ENCODE results near the gene ECSCR. TPM values are rescaled to one million over a fixed set of nuclear protein-coding genes. Genes with fewer than 3 reads are reported as not detected.

ECSCR gene
- total and polyA plus RNA-seq, 3 donors from 2014 or later = 1.8 to 13.9 (median 2.4) TPM

GRCh38 chr5:139404484-139404840, 58.1 kb downstream of the ECSCR start:
- WGBS, 2 donors = 33 to 39% methylated on average over 5 of the region's 5 CpGs
- no peaks in the 10 kb centered on the region for H3K4me1 ChIP-seq
- H3K27ac ChIP-seq = peak overlapping the region; percentile 92 to 97
- H3K9me3 ChIP-seq = no peaks in the 10 kb centered on the region
- intact Hi-C loops (cut with DNase I; ENCODE audit: low total_unique reads) = no loop called here
- DNase-seq = no peak
- H3K36me3 ChIP-seq (ENCODE audit: low read depth, missing control alignments) = no peaks in the 10 kb centered on the region
- H3K27me3 ChIP-seq = no peaks in the 10 kb centered on the region
- peak overlapping the region; percentile 57 to 65 for H3K4me3 ChIP-seq
- no peak for TF ChIP-seq CTCF (IDR thresholded peaks at IDR 0.05)
- TF ChIP-seq POLR2A (IDR thresholded peaks at IDR 0.05) = no peak

- 1 to 3% methylated on average over 15 to 41 of the region's 41 CpGs for WGBS, 2 donors
- peak within 1 kb of the TSS; percentile 92 to 97 for H3K27ac ChIP-seq
- peak within 1 kb of the TSS; percentile 57 to 65 for H3K4me3 ChIP-seq
- H3K4me1 ChIP-seq = no peaks in the 10 kb centered on the region
- TF ChIP-seq CTCF (IDR thresholded peaks at IDR 0.05) (no peak), POLR2A (IDR thresholded peaks at IDR 0.05) (no peak)
- intact Hi-C loops (cut with DNase I; ENCODE audit: low total_unique reads) = no loop called here
- H3K9me3 ChIP-seq = no peaks in the 10 kb centered on the region
- no peaks in the 10 kb centered on the region for H3K27me3 ChIP-seq
- peak; percentile 99 for DNase-seq
- H3K36me3 ChIP-seq (ENCODE audit: low read depth, missing control alignments) = no peaks in the 10 kb centered on the region
Observed at GRCh38 chr5:139403787-139404483, 58.6 kb downstream of the ECSCR start, which contains the start of gene SPATA24. Gene SPATA24, minus strand, starts transcription at chr5:139404089. Its CDS starts 29 bp downstream, at chr5:139404060.

GRCh38 chr5:139403418-139403786, 59.1 kb downstream of the ECSCR start:
- intact Hi-C loops (cut with DNase I; ENCODE audit: low total_unique reads) = no loop called here
- peak overlapping the region; percentile 57 to 65 for H3K4me3 ChIP-seq
- no peaks in the 10 kb centered on the region for H3K36me3 ChIP-seq (ENCODE audit: low read depth, missing control alignments)
- no peak for DNase-seq
- no peaks in the 10 kb centered on the region for H3K9me3 ChIP-seq
- peak overlapping the region; percentile 92 to 97 for H3K27ac ChIP-seq
- no peaks in the 10 kb centered on the region for H3K4me1 ChIP-seq
- H3K27me3 ChIP-seq = no peaks in the 10 kb centered on the region
- no peak for TF ChIP-seq CTCF (IDR thresholded peaks at IDR 0.05)
- TF ChIP-seq POLR2A (IDR thresholded peaks at IDR 0.05) = no peak
- 9 to 13% methylated on average over 6 to 7 of the region's 7 CpGs for WGBS, 2 donors

- no peak for DNase-seq
- intact Hi-C loops (cut with DNase I; ENCODE audit: low total_unique reads) = no loop called here
- no peak for TF ChIP-seq CTCF (IDR thresholded peaks at IDR 0.05)
- WGBS, 2 donors = 59 to 73% methylated on average over 7 of the region's 7 CpGs
- no peaks in the 10 kb centered on the region for H3K36me3 ChIP-seq (ENCODE audit: low read depth, missing control alignments)
- H3K4me1 ChIP-seq = no peaks in the 10 kb centered on the region
- H3K27ac ChIP-seq = no peak overlapping the region
- no peaks in the 10 kb centered on the region for H3K27me3 ChIP-seq
- H3K4me3 ChIP-seq = peak overlapping the region in 1 of 2 donors; percentile 57
- no peaks in the 10 kb centered on the region for H3K9me3 ChIP-seq
Observed at GRCh38 chr5:139402561-139403158, 59.9 kb downstream of the ECSCR start.

- no peaks in the 10 kb centered on the region for H3K27me3 ChIP-seq
- WGBS, 2 donors = 90 to 94% methylated on average over 10 of the region's 10 CpGs
- intact Hi-C loops (cut with DNase I; ENCODE audit: low total_unique reads) = no loop called here
- no peak overlapping the region for H3K4me3 ChIP-seq
- H3K4me1 ChIP-seq = no peaks in the 10 kb centered on the region
- H3K9me3 ChIP-seq = no peaks in the 10 kb centered on the region
- no peak for TF ChIP-seq CTCF (IDR thresholded peaks at IDR 0.05)
- TF ChIP-seq POLR2A (IDR thresholded peaks at IDR 0.05) = no peak
- H3K27ac ChIP-seq = no peak overlapping the region
- no peaks in the 10 kb centered on the region for H3K36me3 ChIP-seq (ENCODE audit: low read depth, missing control alignments)
- DNase-seq = no peak
Observed at GRCh38 chr5:139401546-139401945, 61.0 kb downstream of the ECSCR start.

All from testis (tissue), 3 donors.